Skeletal muscle tissue (tissue), 4 donors: Measurements from ENCODE around the gene POLR3GL. TPM values are rescaled to one million over a fixed set of nuclear protein-coding genes. Genes with fewer than 3 reads are reported as not detected.
A peak's percentile ranks its signal among the peaks of the same experiment; 100 is the strongest.

Experiments
- H3K27ac ChIP-seq: one replicate; pipeline ENCODE4 v1.7.0; 2013; ENCODE audit warnings: mild to moderate bottlenecking, low read depth, low read length, inconsistent platforms
- H3K27me3 ChIP-seq, 3 donors: one replicate each; pipeline ENCODE4 v1.7.0; 2013; ENCODE audit warnings: low read length in 3 of 3; ENCODE audit not compliant: control insufficient read depth in 3 of 3, insufficient read depth in 3 of 3
- H3K36me3 ChIP-seq, 3 donors: one replicate each; pipeline ENCODE4 v1.7.0; 2013; ENCODE audit warnings: low read length in 3 of 3; ENCODE audit not compliant: control insufficient read depth in 3 of 3, insufficient read depth in 3 of 3
- H3K4me1 ChIP-seq, 3 donors: one replicate each; pipeline ENCODE4 v1.7.0; 2013; ENCODE audit warnings: low read length in 3 of 3, mild to moderate bottlenecking in 3 of 3; ENCODE audit not compliant: control insufficient read depth in 3 of 3, insufficient read depth in 3 of 3
- H3K4me3 ChIP-seq, 3 donors: one replicate each; pipeline ENCODE4 v1.7.0; 2013; ENCODE audit warnings: low read length in 3 of 3
- H3K9ac ChIP-seq, 3 donors: one replicate each; pipeline ENCODE4 v1.7.0; 2013; ENCODE audit warnings: low read length in 3 of 3, mild to moderate bottlenecking in 3 of 3, moderate library complexity in 2 of 3, low read depth in 1 of 3
- H3K9me3 ChIP-seq, 3 donors: one replicate each; pipeline ENCODE4 v1.7.0; 2013; ENCODE audit warnings: low read length in 3 of 3; ENCODE audit not compliant: control insufficient read depth in 3 of 3
- total RNA-seq: library from RNA; depleted of rRNA; stranded (reverse); fragments of >200 nt; gene quantifications from one replicate; pipeline ENCODE4 v1.2.3, GENCODE V29; 2014
- donor health status: Osteomylitis.

Gene POLR3GL
- total RNA-seq, 1 donor from 2014 or later = 17.7 TPM

DNA sequence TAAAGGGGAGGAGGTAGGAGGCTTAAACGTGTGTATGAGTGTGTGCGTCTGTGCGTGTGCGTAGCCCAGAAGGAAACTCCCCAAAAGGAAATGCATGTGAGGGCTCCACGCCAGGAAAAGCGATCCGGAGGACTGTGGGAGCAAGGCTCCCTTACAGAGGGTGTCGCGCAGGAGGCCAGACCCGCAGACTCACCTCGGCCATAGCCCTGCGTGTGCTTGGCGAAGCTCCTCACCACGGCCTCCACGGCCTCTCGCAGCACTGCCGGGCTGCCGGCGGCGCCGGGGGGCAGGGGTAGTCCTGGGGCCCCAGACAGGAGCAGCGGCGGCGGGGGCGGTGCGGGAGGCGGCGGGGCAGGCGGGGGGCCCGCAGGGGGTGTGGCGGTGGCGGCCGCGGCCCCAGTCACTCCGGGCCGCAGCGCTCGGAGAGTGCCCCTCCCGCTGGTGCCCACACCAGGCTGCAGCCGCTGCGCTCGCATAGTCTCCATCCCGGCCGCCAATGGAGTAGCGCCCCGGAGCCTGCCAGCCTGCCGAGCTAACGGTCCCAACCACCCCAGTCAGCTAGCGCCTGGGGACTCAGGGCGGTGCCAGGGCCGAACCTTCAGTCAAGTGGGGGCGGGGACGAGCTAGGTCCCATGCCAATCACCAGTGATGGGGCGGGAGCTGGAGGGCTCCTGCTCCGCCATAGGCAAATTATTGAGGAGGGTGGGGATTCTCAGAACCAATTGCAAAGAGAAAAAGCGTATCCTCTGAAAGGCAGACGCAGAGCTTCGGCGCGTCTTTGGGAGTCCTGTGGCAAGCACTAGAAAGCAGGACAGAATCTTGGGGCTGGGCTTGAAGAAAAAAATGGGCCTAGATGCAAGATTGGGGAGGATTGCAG lies 6.8 kb upstream of the POLR3GL start, which contains the start of gene LIX1L:
LIX1L (minus strand) TSS at position 575 of the 877 bp plus-strand sequence; CDS start at position 485, 90 bp downstream.
- Histone ChIP-seq H3K27me3 (no peaks in the 10 kb centered on the region), H3K4me1 (peaks cover 72 to 76% (median 73%) of the 10 kb centered on the region in 3 donors), H3K9ac (peak within 1 kb of the TSS; percentile 76 to 92 (median 79)), H3K36me3 (no peaks in the 10 kb centered on the region), H3K27ac (peak within 1 kb of the TSS; percentile 90), H3K4me3 (peak within 1 kb of the TSS; percentile 69 to 84 (median 79)), H3K9me3 (no peaks in the 10 kb centered on the region)

DNA sequence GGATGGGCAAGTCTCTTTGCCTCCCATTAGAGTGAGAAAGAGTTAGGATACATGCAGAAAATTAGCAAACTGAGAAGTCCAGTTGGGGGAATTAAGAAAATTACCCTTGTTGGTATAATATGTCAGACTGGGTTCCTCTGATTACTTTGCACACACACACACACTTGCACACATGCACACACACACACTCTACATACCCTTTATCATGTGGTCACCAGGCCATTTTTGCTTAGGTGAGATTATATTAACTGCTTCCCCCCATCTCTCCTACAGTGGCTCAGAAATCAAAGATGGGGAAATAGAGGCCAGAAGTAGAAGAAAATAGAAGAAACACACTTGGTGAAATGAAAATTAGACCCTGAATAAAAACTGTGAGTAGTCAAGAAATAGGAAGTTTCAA lies 5.8 kb upstream of the POLR3GL start:
- Histone ChIP-seq H3K27ac (no peak overlapping the region), H3K27me3 (no peaks in the 10 kb centered on the region), H3K9ac (no peak overlapping the region), H3K4me1 (peaks cover 78 to 82% (median 79%) of the 10 kb centered on the region in 3 donors), H3K9me3 (no peaks in the 10 kb centered on the region), H3K4me3 (peak overlapping the region in 1 of 3 donors; percentile 79), H3K36me3 (no peaks in the 10 kb centered on the region)

DNA sequence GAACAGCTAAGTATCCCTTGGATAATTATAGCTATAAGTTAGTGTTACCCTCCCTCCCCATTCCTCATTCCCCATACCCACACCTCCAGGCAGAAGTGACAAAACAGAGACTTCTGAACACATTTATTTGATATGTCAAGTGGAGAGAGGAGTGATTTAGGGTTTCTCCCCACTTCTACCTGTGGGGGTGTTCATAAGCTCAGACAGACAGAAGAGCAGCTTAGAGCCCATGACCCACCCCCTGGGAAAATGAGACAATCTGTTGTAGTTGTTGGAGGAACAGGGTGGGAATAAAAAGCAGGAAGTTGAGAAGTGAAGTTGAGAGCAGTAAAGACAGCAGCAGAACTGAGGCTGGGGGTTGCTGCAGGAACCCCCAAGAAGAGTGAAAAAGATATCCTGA lies 5.2 kb upstream of the POLR3GL start:
- Histone ChIP-seq H3K9ac (no peak overlapping the region), H3K4me3 (no peak overlapping the region), H3K27ac (peak overlapping the region; percentile 14), H3K27me3 (no peaks in the 10 kb centered on the region), H3K9me3 (no peaks in the 10 kb centered on the region), H3K36me3 (no peaks in the 10 kb centered on the region), H3K4me1 (peaks cover 79 to 81% (median 81%) of the 10 kb centered on the region in 3 donors)

DNA sequence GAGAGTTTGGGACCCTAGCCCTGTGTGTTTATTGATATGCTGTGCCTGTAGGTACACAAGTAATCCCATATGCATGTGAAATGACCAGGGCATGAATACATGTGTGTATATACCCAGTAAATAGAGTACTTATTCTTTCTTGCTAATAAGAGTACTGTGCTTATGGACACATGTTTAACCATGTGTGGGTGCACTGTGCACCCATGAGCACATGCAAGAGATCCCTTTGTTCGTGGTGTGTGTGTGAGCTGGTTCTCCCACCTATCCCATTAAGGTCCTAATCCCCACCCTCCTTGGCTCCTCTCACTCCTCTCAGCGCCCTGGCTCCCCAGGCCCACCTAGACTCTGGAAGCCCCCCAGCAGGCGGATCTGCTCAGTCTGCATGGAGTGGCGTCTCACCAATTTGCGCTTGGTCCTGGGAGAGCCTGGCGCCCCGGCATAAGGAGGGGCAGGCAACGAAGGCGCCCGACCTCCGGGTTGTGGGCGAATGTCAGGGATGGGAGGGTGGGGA lies 4.5 kb upstream of the POLR3GL start:
- Histone ChIP-seq H3K4me1 (peaks cover 73 to 78% (median 76%) of the 10 kb centered on the region in 3 donors), H3K36me3 (no peaks in the 10 kb centered on the region), H3K27ac (peak overlapping the region; percentile 77), H3K27me3 (no peaks in the 10 kb centered on the region), H3K4me3 (peak overlapping the region; percentile 79 to 87 (median 86)), H3K9ac (peak overlapping the region in 2 of 3 donors; percentile 82 to 87), H3K9me3 (no peaks in the 10 kb centered on the region)

DNA sequence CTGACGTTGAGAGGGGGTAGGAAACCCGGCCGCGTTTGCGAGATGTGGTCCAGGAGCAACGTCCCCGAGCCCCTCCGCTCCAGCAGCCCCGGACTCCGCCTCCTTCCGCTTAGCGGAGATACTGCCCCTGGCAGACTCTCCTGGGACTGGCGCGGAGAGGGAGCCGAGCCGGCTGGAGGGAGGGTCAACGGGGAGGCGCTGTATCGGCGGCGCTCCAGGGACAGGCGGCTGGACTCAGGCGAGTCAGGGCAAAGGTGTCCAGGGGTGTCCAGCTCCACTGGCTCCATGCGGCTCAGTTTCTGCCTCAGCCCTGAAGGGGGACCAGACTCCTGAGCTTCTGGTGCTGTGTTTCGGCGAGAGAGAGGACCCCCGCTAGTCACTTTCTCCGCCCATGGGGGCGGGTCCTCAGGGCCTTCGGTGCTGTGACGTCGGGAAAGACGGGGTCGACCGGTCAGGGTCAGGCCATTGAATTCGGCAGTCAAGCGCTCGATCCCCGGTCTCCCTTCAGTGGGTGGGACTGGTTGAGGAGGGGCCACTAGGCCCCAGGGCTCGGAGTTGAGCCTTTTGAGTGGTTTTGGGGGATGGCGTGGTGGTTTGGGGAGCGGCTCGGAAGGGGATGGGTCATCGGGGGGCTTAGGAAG lies 3.9 kb upstream of the POLR3GL start:
- Histone ChIP-seq H3K4me1 (peaks cover 67 to 77% (median 73%) of the 10 kb centered on the region in 3 donors), H3K4me3 (peak overlapping the region; percentile 79 to 87 (median 86)), H3K27me3 (no peaks in the 10 kb centered on the region), H3K9me3 (no peaks in the 10 kb centered on the region), H3K27ac (peak overlapping the region; percentile 77), H3K36me3 (no peaks in the 10 kb centered on the region), H3K9ac (peak overlapping the region; percentile 79 to 87 (median 82))

DNA sequence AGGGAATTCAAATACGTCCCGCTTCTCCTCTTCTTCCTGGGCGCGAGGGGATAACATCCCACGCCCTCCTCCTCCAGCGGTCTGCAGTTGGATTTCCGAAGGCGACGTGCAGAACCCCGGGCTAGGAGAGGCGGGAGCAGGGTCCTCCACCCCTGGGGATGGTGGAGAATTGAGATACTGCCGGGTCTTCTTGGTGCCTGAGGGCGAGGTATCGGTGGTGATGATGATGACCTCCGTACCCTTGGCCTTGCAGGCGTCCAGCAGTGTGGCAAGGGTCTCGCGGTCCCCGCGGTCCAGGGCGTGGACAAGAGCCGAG lies 3.4 kb upstream of the POLR3GL start:
- Histone ChIP-seq H3K4me3 (peak overlapping the region; percentile 79 to 87 (median 86)), H3K36me3 (no peaks in the 10 kb centered on the region), H3K4me1 (peaks cover 62 to 72% (median 68%) of the 10 kb centered on the region in 3 donors), H3K27me3 (no peaks in the 10 kb centered on the region), H3K9me3 (no peaks in the 10 kb centered on the region), H3K9ac (peak overlapping the region; percentile 79 to 87 (median 82)), H3K27ac (peak overlapping the region; percentile 77)

DNA sequence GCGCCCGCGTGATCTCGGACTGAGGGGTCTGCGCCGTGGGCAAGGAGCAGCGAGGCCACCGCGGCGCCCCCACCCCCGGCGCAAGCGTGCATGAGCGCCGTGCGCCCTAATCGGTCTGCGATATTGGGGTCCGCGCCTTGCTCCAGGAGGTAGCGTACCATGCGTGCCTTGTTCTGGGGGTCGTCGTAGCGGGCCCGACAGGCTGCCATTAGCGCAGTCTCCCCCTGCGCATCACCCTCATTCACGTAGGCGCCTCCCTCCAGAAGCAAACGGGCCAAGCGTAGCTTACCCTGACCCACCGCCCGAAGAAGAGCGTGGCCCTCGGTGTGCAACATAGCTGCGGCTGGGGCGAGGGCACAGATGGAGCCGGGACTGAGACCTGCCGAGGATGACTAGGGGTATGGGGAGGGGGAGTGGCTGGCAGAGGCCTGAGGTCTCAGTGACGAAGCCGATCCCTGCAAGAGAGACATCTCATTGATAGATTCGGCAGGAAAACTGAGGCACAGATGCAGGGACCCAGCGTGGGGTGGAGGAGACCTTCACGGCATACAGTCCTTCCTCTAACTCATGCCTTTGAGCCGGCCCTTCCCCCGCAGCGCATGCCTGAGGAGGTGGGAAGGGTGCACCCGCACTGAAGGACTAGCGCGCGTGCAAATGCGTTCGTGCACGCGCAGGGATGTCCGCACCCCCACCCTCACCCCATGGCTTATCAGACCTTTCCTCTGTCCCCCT lies 2.9 kb upstream of the POLR3GL start:
- Histone ChIP-seq H3K27ac (peak overlapping the region; percentile 10), H3K4me3 (peak overlapping the region; percentile 79 to 87 (median 86)), H3K9ac (peak overlapping the region; percentile 79 to 87 (median 82)), H3K4me1 (peaks cover 60 to 68% (median 62%) of the 10 kb centered on the region in 3 donors), H3K9me3 (no peaks in the 10 kb centered on the region), H3K27me3 (no peaks in the 10 kb centered on the region), H3K36me3 (no peaks in the 10 kb centered on the region)

DNA sequence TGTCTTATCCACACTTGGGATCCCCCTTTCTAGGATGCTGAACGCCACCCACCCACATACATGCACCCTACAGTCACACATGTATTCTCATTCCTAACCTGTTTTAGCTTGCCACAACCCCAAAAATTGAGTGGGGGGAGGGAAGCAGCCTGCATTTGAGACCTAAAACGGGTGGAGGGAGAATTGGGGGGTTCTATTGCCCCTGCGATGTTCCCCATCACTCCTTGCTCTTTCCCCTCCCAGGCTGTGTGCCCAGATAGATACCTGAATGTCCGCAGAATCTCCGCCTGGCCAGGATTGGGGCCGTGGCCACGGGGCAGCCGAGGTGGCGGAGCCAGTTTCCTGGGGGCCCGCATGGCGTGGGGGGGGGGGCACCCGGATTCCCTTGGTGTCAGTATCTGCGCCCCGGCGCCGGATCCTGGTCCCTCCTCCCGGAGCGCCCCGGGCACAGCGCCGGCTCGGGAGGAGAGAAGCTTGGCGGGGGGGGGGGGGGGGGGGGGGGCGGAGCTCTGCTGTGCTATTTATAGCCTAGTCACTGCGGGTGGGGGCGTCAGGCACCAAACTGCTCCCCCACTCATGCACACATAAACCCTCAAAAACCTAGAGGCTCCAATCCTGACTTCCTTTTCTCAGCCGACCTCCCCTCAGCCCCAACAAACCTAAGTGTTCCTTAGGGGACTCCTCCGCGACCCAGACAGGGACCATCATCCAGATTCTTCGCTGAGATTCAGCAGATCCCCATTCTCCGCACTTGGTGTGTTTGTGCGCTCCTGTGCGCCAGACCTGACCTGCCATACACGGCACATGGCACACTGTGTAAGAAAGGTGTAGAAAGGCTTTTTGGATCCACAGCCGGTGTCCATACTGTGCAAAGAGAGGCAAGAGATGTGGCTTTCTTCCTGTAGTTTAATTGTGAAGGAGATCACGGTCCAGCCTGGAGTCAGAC lies 2.1 kb upstream of the POLR3GL start:
- no peaks in the 10 kb centered on the region for H3K9me3 ChIP-seq
- H3K27ac ChIP-seq = peak overlapping the region; percentile 71
- H3K9ac ChIP-seq = peak overlapping the region; percentile 79 to 94 (median 85)
- H3K4me1 ChIP-seq = peaks cover 58 to 63% (median 60%) of the 10 kb centered on the region in 3 donors
- H3K4me3 ChIP-seq = peak overlapping the region; percentile 79 to 87 (median 86)
- no peaks in the 10 kb centered on the region for H3K36me3 ChIP-seq
- H3K27me3 ChIP-seq = no peaks in the 10 kb centered on the region
